Tibial nerve (tissue), 4 donors: ENCODE measurements around the gene CACNA1H. TPM values are rescaled to one million over a fixed set of nuclear protein-coding genes. Genes with fewer than 3 reads are reported as not detected.

Experiments
- DNase-seq, 2 donors: peaks; one replicate each; pipeline ENCODE4 v3.0.0-alpha.2; 2019; ENCODE audit warnings: low spot score in 2 of 2
- H3K27ac ChIP-seq, 4 donors: fragments of 200-600 bp; sonication (generic) in 3 of 4; one replicate each; pipeline ENCODE4 v1.5.1; 2017 to 2019; ENCODE audit warnings: mild to moderate bottlenecking in 1 of 4
- H3K27me3 ChIP-seq, 2 donors: fragments of 200-600 bp; sonication (generic) in 1 of 2; one replicate each; pipeline versions ENCODE4 v1.5.1 to v1.6.0; 2017 to 2019
- H3K36me3 ChIP-seq, 3 donors: fragments of 200-600 bp; sonication (generic); one replicate each; pipeline ENCODE4 v1.5.1; 2018 to 2019
- H3K4me1 ChIP-seq, 4 donors: fragments of 200-600 bp; sonication (generic) in 3 of 4; one replicate each; pipeline ENCODE4 v1.5.1; 2017 to 2019
- H3K4me3 ChIP-seq, 4 donors: fragments of 200-600 bp; sonication (generic) in 3 of 4; one replicate each; pipeline ENCODE4 v1.5.1; 2017 to 2019; ENCODE audit warnings: mild to moderate bottlenecking in 1 of 4, moderate library complexity in 1 of 4
- H3K9me3 ChIP-seq, 4 donors: fragments of 200-600 bp; sonication (generic) in 3 of 4; one replicate each; pipeline ENCODE4 v1.5.1; 2017 to 2019
- CTCF ChIP-seq, 5 experiments: fragments of 200-600 bp in 3 of 5; fragments of 450-650 bp in 2 of 5; sonication (generic) in 3 of 5; IDR thresholded peaks; one replicate each; pipeline ENCODE4 v1.5.1; 2016 to 2019; ENCODE audit warnings: antibody characterized with exemption in 5 of 5, mild to moderate bottlenecking in 3 of 5, moderate library complexity in 2 of 5
- EP300 ChIP-seq, 2 donors: sonication (generic); formaldehyde crosslinking; IDR thresholded peaks; one replicate each; pipeline ENCODE4 v1.6.1; 2017; ENCODE audit warnings: antibody characterized with exemption in 2 of 2, mild to moderate bottlenecking in 1 of 2
- POLR2A ChIP-seq, 2 donors: fragments of 450-650 bp; IDR thresholded peaks; one replicate each; pipeline ENCODE4 v1.6.1; 2017; ENCODE audit warnings: antibody characterized with exemption in 2 of 2, mild to moderate bottlenecking in 2 of 2, moderate library complexity in 2 of 2
- WGBS, 2 donors: methylation state at CpG; one replicate each; pipeline ENCODE4 v1.1.5; 2018; 5-methylcytosine and 5-hydroxymethylcytosine counted together
- total RNA-seq, 4 donors: library from RNA; depleted of rRNA; stranded (reverse); fragments of >200 nt; gene quantifications; one replicate each; pipeline ENCODE4 v1.1.0, GENCODE V29; 2016

CACNA1H gene
- total RNA-seq, 4 donors from 2014 or later, result 3.8 to 12.0 (median 9.0) TPM

- WGBS, 2 donors, result 74 to 75% methylated on average over 19 of the region's 19 CpGs
- H3K9me3 ChIP-seq, result no peaks in the 10 kb centered on the region
- H3K4me3 ChIP-seq, result no peak overlapping the region
- peaks cover 0 to 61% of the 10 kb centered on the region in 2 donors for H3K27me3 ChIP-seq
- no peak for TF ChIP-seq POLR2A (IDR thresholded peaks at IDR 0.05)
- no peak for TF ChIP-seq EP300 (IDR thresholded peaks at IDR 0.05)
- TF ChIP-seq CTCF (IDR thresholded peaks at IDR 0.05), result no peak
- H3K4me1 ChIP-seq, result no peaks in the 10 kb centered on the region
- no peak overlapping the region for H3K27ac ChIP-seq
- no peaks in the 10 kb centered on the region for H3K36me3 ChIP-seq
- no peak for DNase-seq
These were observed 10.0 kb upstream of the CACNA1H start for GRCh38 chr16:1142911-1143310.

GRCh38 chr16:1143761-1144450 lies 9.0 kb upstream of the CACNA1H start:
- Histone ChIP-seq H3K27ac (no peak overlapping the region), H3K27me3 (peaks cover 0 to 71% of the 10 kb centered on the region in 2 donors), H3K9me3 (no peaks in the 10 kb centered on the region), H3K4me1 (no peaks in the 10 kb centered on the region), H3K4me3 (no peak overlapping the region), H3K36me3 (no peaks in the 10 kb centered on the region)
- no peak for DNase-seq
- 73 to 80% methylated on average over 22 to 23 of the region's 23 CpGs for WGBS, 2 donors
- TF ChIP-seq POLR2A (IDR thresholded peaks at IDR 0.05), result no peak
- TF ChIP-seq CTCF (IDR thresholded peaks at IDR 0.05), result no peak
- no peak for TF ChIP-seq EP300 (IDR thresholded peaks at IDR 0.05)

- DNase-seq, result no peak
- 60 to 66% methylated on average over 34 to 37 of the region's 46 CpGs for WGBS, 2 donors
- H3K27me3 ChIP-seq, result peaks cover 0 to 77% of the 10 kb centered on the region in 2 donors
- H3K27ac ChIP-seq, result no peak overlapping the region
- no peak for TF ChIP-seq EP300 (IDR thresholded peaks at IDR 0.05)
- TF ChIP-seq CTCF (IDR thresholded peaks at IDR 0.05), result no peak
- TF ChIP-seq POLR2A (IDR thresholded peaks at IDR 0.05), result no peak
- H3K4me1 ChIP-seq, result no peaks in the 10 kb centered on the region
- H3K9me3 ChIP-seq, result no peaks in the 10 kb centered on the region
- no peak overlapping the region for H3K4me3 ChIP-seq
- no peaks in the 10 kb centered on the region for H3K36me3 ChIP-seq
These were observed 8.2 kb upstream of the CACNA1H start for GRCh38 chr16:1144476-1145382.

GRCh38 chr16:1145383-1146100 lies 7.4 kb upstream of the CACNA1H start:
- Histone ChIP-seq H3K27me3 (peaks cover 0 to 78% of the 10 kb centered on the region in 2 donors), H3K9me3 (no peaks in the 10 kb centered on the region), H3K4me3 (no peak overlapping the region), H3K36me3 (no peaks in the 10 kb centered on the region), H3K27ac (no peak overlapping the region), H3K4me1 (no peaks in the 10 kb centered on the region)
- WGBS, 2 donors, result 47 to 51% methylated on average over 10 to 14 of the region's 30 CpGs
- no peak for TF ChIP-seq EP300 (IDR thresholded peaks at IDR 0.05)
- no peak for TF ChIP-seq CTCF (IDR thresholded peaks at IDR 0.05)
- TF ChIP-seq POLR2A (IDR thresholded peaks at IDR 0.05), result no peak
- no peak for DNase-seq
